MM.1S (cell line): Measurements from ENCODE around the gene ALDH5A1.
"Not testable (repeated sequence)": the region's sequence is repeated elsewhere in the genome, so short reads cannot be mapped to it uniquely, and the experiment has no call there.

Source experiments
- DNase-seq: peaks from one replicate; pipeline ENCODE4 v3.0.0-alpha.2; 2015
- H2AFZ ChIP-seq: fragments of 300-600 bp; sonication (generic); 2 replicates; pipeline ENCODE4 v1.6.0; 2016; ENCODE audit warnings: antibody characterized with exemption, low read length
- H3F3A ChIP-seq: fragments of 300-600 bp; sonication (generic); 2 replicates; pipeline ENCODE4 v1.6.1; 2016; ENCODE audit warnings: mild to moderate bottlenecking, antibody characterized with exemption, low read length, moderate library complexity, mixed read lengths; ENCODE audit not compliant: insufficient read depth
- H3K27ac ChIP-seq: fragments of 300-600 bp; sonication (generic); 2 replicates; pipeline ENCODE4 v1.5.1; 2016; ENCODE audit warnings: mild to moderate bottlenecking, low read length
- H3K27me3 ChIP-seq: fragments of 300-600 bp; sonication (generic); replicated peaks from 2 replicates; pipeline ENCODE4 v1.6.0; 2016; ENCODE audit warnings: low read length; ENCODE audit not compliant: insufficient read depth
- H3K36me3 ChIP-seq: fragments of 300-600 bp; sonication (generic); replicated peaks from 2 replicates; pipeline ENCODE4 v1.6.1; 2016; ENCODE audit warnings: mild to moderate bottlenecking, low read length, mixed read lengths; ENCODE audit not compliant: insufficient read depth
- H3K4me1 ChIP-seq: fragments of 300-600 bp; sonication (generic); 2 replicates; pipeline ENCODE4 v1.6.1; 2016; ENCODE audit warnings: low read length, mixed read lengths
- H3K4me2 ChIP-seq: fragments of 300-600 bp; sonication (generic); 2 replicates; pipeline ENCODE4 v1.6.0; 2016; ENCODE audit warnings: low read depth, low read length
- H3K4me3 ChIP-seq: fragments of 300-600 bp; sonication (generic); 2 replicates; pipeline ENCODE4 v1.5.1; 2016; ENCODE audit warnings: low read length, mixed read lengths
- H3K79me2 ChIP-seq: fragments of 300-600 bp; sonication (generic); 2 replicates; pipeline ENCODE4 v1.6.1; 2016; ENCODE audit warnings: mixed run types, low read length, mixed read lengths
- H3K9ac ChIP-seq: fragments of 300-600 bp; sonication (generic); 2 replicates; pipeline ENCODE4 v1.6.1; 2016; ENCODE audit warnings: low read length, mixed read lengths
- H3K9me2 ChIP-seq: fragments of 300-600 bp; sonication (generic); replicated peaks from 2 replicates; pipeline ENCODE4 v1.6.1; 2016; ENCODE audit warnings: mild to moderate bottlenecking, low read length, mixed read lengths; ENCODE audit not compliant: insufficient read depth
- H3K9me3 ChIP-seq: fragments of 300-600 bp; sonication (generic); replicated peaks from 2 replicates; pipeline ENCODE4 v1.6.1; 2016; ENCODE audit warnings: mild to moderate bottlenecking, low read length, mixed read lengths; ENCODE audit not compliant: insufficient read depth
- H4K20me1 ChIP-seq: fragments of 300-600 bp; sonication (generic); 2 replicates; pipeline ENCODE4 v1.6.1; 2016; ENCODE audit warnings: mild to moderate bottlenecking, low read length, moderate library complexity, mixed read lengths; ENCODE audit not compliant: insufficient read depth
- EZH2 ChIP-seq: fragments of 300-600 bp; sonication (generic); optimal IDR thresholded peaks from 2 replicates; pipeline ENCODE3; 2017; ENCODE audit warnings: low read depth, mild to moderate bottlenecking, antibody characterized with exemption, low read length, mixed read lengths
- EZH2phosphoT487 ChIP-seq: fragments of 300-600 bp; sonication (generic); IDR thresholded peaks from 2 replicates; pipeline ENCODE4 v1.6.1; 2018; ENCODE audit warnings: antibody characterized with exemption, low read length
- TF ChIP-seq, protein P1 (sequence below): fragments of 300-600 bp; sonication (generic); IDR thresholded peaks from 2 replicates; pipeline ENCODE4 v1.5.1; 2016; ENCODE audit warnings: antibody characterized with exemption, low read length, mixed read lengths

ALDH5A1 gene

DNA sequence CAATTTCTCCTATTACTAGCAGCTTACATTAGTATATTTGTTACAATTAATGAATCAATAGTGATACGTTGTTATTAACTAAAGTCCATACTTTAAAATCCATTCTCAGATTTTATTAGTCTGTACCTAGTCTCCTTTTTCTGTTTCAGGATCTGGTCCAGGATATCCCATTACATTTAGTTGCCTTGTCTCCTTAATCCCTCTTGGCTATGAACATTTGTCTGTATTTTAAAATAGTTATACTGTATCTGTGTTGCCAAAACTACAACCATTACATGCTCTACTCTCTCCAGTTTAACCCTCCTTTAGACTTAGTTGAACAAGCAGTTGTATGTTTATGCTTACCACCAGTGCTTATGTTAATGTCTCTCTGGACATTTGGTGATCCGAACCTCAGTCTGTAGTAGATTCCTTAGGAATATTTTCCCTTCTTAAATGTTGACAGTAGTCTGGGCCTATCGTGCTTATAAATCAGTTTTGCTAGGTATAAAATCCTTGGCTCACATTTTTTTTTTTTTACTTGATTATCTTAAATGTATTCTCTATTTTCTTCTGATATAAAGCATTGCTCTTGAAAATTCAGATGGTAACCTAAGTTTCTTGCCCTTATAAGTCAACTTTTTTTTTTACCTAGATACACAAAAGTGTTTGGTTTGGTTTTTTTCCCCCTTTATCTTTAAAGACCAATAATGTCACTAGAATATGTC, 12.2 kb downstream of the ALDH5A1 start:
- no peak overlapping the region for H3K27ac ChIP-seq
- H3K9me2 ChIP-seq: no peaks in the 10 kb centered on the region
- DNase-seq: no peak
- no peaks in the 10 kb centered on the region for H3F3A ChIP-seq
- H2AFZ ChIP-seq: no peak overlapping the region
- no peaks in the 10 kb centered on the region for H4K20me1 ChIP-seq
- H3K27me3 ChIP-seq: no peaks in the 10 kb centered on the region
- H3K9ac ChIP-seq: no peak overlapping the region
- H3K9me3 ChIP-seq: no peaks in the 10 kb centered on the region
- no peaks in the 10 kb centered on the region for H3K36me3 ChIP-seq
- H3K4me3 ChIP-seq: no peak overlapping the region
- TF ChIP-seq EZH2phosphoT487 (no peak), EZH2 (no peak)
- TF ChIP-seq, protein P1, sequence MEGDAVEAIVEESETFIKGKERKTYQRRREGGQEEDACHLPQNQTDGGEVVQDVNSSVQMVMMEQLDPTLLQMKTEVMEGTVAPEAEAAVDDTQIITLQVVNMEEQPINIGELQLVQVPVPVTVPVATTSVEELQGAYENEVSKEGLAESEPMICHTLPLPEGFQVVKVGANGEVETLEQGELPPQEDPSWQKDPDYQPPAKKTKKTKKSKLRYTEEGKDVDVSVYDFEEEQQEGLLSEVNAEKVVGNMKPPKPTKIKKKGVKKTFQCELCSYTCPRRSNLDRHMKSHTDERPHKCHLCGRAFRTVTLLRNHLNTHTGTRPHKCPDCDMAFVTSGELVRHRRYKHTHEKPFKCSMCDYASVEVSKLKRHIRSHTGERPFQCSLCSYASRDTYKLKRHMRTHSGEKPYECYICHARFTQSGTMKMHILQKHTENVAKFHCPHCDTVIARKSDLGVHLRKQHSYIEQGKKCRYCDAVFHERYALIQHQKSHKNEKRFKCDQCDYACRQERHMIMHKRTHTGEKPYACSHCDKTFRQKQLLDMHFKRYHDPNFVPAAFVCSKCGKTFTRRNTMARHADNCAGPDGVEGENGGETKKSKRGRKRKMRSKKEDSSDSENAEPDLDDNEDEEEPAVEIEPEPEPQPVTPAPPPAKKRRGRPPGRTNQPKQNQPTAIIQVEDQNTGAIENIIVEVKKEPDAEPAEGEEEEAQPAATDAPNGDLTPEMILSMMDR: no peak
- H3K4me2 ChIP-seq: no peak overlapping the region
- H3K79me2 ChIP-seq: no peaks in the 10 kb centered on the region
- H3K4me1 ChIP-seq: no peaks in the 10 kb centered on the region

- not testable (repeated sequence) for H3K9me2 ChIP-seq, H3K9me3 ChIP-seq, DNase-seq, H3K4me3 ChIP-seq, H3K27me3 ChIP-seq, H3K4me2 ChIP-seq, H3F3A ChIP-seq, H3K79me2 ChIP-seq, H3K36me3 ChIP-seq, H3K27ac ChIP-seq, H4K20me1 ChIP-seq, H2AFZ ChIP-seq, H3K9ac ChIP-seq
- H3K4me1 ChIP-seq: peaks cover 15% of the 10 kb centered on the region
Measured at GRCh38 chr6:24511976-24512375, 17.2 kb downstream of the ALDH5A1 start.

GRCh38 chr6:24513602-24514001, 18.8 kb downstream of the ALDH5A1 start:
- H2AFZ ChIP-seq: 0 out of 2 replicates have a peak overlapping the region, but pooled peaks have one; percentile 12
- H3K9me2 ChIP-seq: no peaks in the 10 kb centered on the region
- H3K4me2 ChIP-seq: peak overlapping the region; percentile 28
- no peaks in the 10 kb centered on the region for H3K36me3 ChIP-seq
- peak overlapping the region; percentile 72; the same call in 1 of the 2 replicates for H3K27ac ChIP-seq
- peak overlapping the region; percentile 24; the same call in 1 of the 2 replicates for H3K9ac ChIP-seq
- H3K9me3 ChIP-seq: no peaks in the 10 kb centered on the region
- no peak overlapping the region for H3K4me3 ChIP-seq
- H4K20me1 ChIP-seq: no peaks in the 10 kb centered on the region
- no peaks in the 10 kb centered on the region for H3K79me2 ChIP-seq
- no peaks in the 10 kb centered on the region for H3K27me3 ChIP-seq
- H3F3A ChIP-seq: peaks cover 23% of the 10 kb centered on the region
- peak; percentile 88 for DNase-seq
- H3K4me1 ChIP-seq: peaks cover 28% of the 10 kb centered on the region
- TF ChIP-seq, protein P1: peak; percentile 55
- TF ChIP-seq EZH2phosphoT487: no peak
